Astrocyte of the cerebellum (primary cell): ENCODE results near the gene DGAT2.

Experiments used
- DNase-seq: peaks from one replicate; pipeline ENCODE4 v3.0.0-alpha.2; 2011; ENCODE audit warnings: low read depth
- H3K4me3 ChIP-seq: 2 replicates; pipeline ENCODE4 v1.5.1; 2011; ENCODE audit warnings: mild to moderate bottlenecking, low read depth, low read length, moderate library complexity
- CTCF ChIP-seq: IDR thresholded peaks from 2 replicates; pipeline ENCODE4 v1.5.1; 2012; ENCODE audit warnings: low read length, low read depth, moderate library complexity, mild to moderate bottlenecking; ENCODE audit errors: missing control alignments
- in situ Hi-C: cut with HindIII; loops from 2 replicates; pipeline ENCODE4 v1.10.0; 2017; ENCODE audit warnings: low sequenced_read_pairs

Gene DGAT2

GRCh38 chr11:75770102-75770501 lies 1.5 kb downstream of the DGAT2 start:
- H3K4me3 ChIP-seq = no peak overlapping the region
- in situ Hi-C loops = no loop called here
- no peak for TF ChIP-seq CTCF
- no peak for DNase-seq

GRCh38 chr11:75771646-75772410 lies 3.2 kb downstream of the DGAT2 start:
- no peak overlapping the region for H3K4me3 ChIP-seq
- TF ChIP-seq CTCF = no peak
- no peak for DNase-seq
- in situ Hi-C loops = no loop called here

GRCh38 chr11:75773595-75774353 lies 5.2 kb downstream of the DGAT2 start:
- no peak for DNase-seq
- in situ Hi-C loops = no loop called here
- TF ChIP-seq CTCF = no peak
- H3K4me3 ChIP-seq = no peak overlapping the region

- H3K4me3 ChIP-seq = no peak overlapping the region
- in situ Hi-C loops = no loop called here
- DNase-seq = no peak
- no peak for TF ChIP-seq CTCF
Measured at GRCh38 chr11:75775056-75775455, 6.5 kb downstream of the DGAT2 start.

- no peak for DNase-seq
- in situ Hi-C loops = no loop called here
- TF ChIP-seq CTCF = no peak
- H3K4me3 ChIP-seq = no peak overlapping the region
Measured at GRCh38 chr11:75776546-75776945, 8.0 kb downstream of the DGAT2 start.

- DNase-seq = no peak
- in situ Hi-C loops = no loop called here
- H3K4me3 ChIP-seq = no peak overlapping the region
- no peak for TF ChIP-seq CTCF
Measured at GRCh38 chr11:75777461-75778110, 9.0 kb downstream of the DGAT2 start.
